K562 (cell line): ENCODE data around the gene TMEM178A. TPM values are rescaled to one million over a fixed set of nuclear protein-coding genes. Genes with fewer than 3 reads are reported as not detected.

Experiments
- ATAC-seq: fragments of 200-7000 bp; cut with Tn5 transposase; 3 replicates; pipeline ENCODE4 v1.9.1; 2020; ENCODE audit warnings: moderate library complexity
- BruUV-seq: library from RNA; stranded (reverse); fragments of 400-500 nt; replicated peaks from 2 replicates; lab custom pipeline; 2021; lab: Mats Ljungman, UMichigan
- CTCF ChIA-PET: fragments of 300-600 bp; formaldehyde crosslinking; extraction: SDS; loops from one replicate; lab custom pipeline; 2021; ENCODE audit warnings: low intra/inter-chr PET ratio; lab: Yijun Ruan, JAX
- POLR2A ChIA-PET: fragments of 300-600, 350-650 bp; sonication (Branson Sonifier 250); formaldehyde crosslinking; extraction: SDS; loops from one replicate; lab custom pipeline; 2021; ENCODE audit warnings: antibody characterized with exemption, inconsistent platforms; lab: Yijun Ruan, JAX
- DNase-seq, 4 experiments: peaks; one replicate each; pipeline versions ENCODE4 v3.0.0 to v3.0.0-alpha.2; 2011 to 2018; ENCODE audit warnings: low spot score in 3 of 4, mixed read lengths in 3 of 4; ENCODE audit errors: extremely low read depth in 1 of 4
- FAIRE-seq: peaks from 2 replicates; lab custom pipeline; 2011; peaks lifted over from hg19 to GRCh38; lab: Jason Lieb, UNC
- H2AFZ ChIP-seq: 2 replicates; pipeline ENCODE4 v1.6.0; 2011; ENCODE audit warnings: low read depth, low read length, control low read depth, inconsistent platforms
- H3K27ac ChIP-seq: fragments of 200-600 bp; 3 replicates; pipeline ENCODE4 v1.8.0; 2011; ENCODE audit warnings: low read depth, mild to moderate bottlenecking, control low read depth, inconsistent platforms, low read length, moderate library complexity, mixed read lengths; ENCODE audit errors: extremely low read depth
- H3K27me3 ChIP-seq, 2 experiments: fragments of 300-600 bp in 1 of 2; 2 replicates in 1 of 2; 3 replicates in 1 of 2; pipeline versions ENCODE4 v1.6.0 to v1.8.0; 2011; ENCODE audit warnings: inconsistent platforms in 2 of 2, low read length in 2 of 2, mild to moderate bottlenecking in 1 of 2, mixed read lengths in 1 of 2, moderate library complexity in 1 of 2; ENCODE audit not compliant: control insufficient read depth in 2 of 2, insufficient read depth in 2 of 2
- H3K36me3 ChIP-seq: fragments of 300-600 bp; 3 replicates; pipeline ENCODE4 v1.8.0; 2011; ENCODE audit warnings: mild to moderate bottlenecking, low read length, inconsistent platforms; ENCODE audit not compliant: control insufficient read depth, insufficient read depth
- H3K4me1 ChIP-seq, 2 experiments: fragments of 200-600 bp in 1 of 2; replicated peaks in 1 of 2; 2 replicates in 1 of 2; 3 replicates in 1 of 2; pipeline versions ENCODE4 v1.5.1 to v1.8.0; 2011; ENCODE audit warnings: inconsistent platforms in 2 of 2, low read length in 2 of 2, mild to moderate bottlenecking in 1 of 2, mixed read lengths in 1 of 2, moderate library complexity in 1 of 2; ENCODE audit not compliant: control insufficient read depth in 2 of 2, insufficient read depth in 2 of 2
- H3K4me2 ChIP-seq: 2 replicates; pipeline ENCODE4 v1.6.1; 2011; ENCODE audit warnings: low read length, control low read depth, inconsistent platforms, mixed read lengths; ENCODE audit not compliant: insufficient read depth
- H3K4me3 ChIP-seq: fragments of 200-600 bp; sonication (generic), shearing (Covaris generic); 2 replicates; pipeline ENCODE4 v1.5.1; 2016; ENCODE audit warnings: control low read depth, inconsistent platforms
- H3K79me2 ChIP-seq: fragments of 200-600 bp; 3 replicates; pipeline ENCODE4 v1.8.0; 2011; ENCODE audit warnings: low read length, inconsistent platforms; ENCODE audit not compliant: control insufficient read depth, insufficient read depth
- H3K9ac ChIP-seq, 2 experiments: 2 replicates each; pipeline versions ENCODE4 v1.6.0 to v1.6.1; 2011; ENCODE audit warnings: low read depth in 2 of 2, low read length in 2 of 2, control low read depth in 1 of 2, inconsistent platforms in 1 of 2, mild to moderate bottlenecking in 1 of 2, mixed read lengths in 1 of 2; ENCODE audit not compliant: insufficient read depth in 1 of 2
- H3K9me1 ChIP-seq: one replicate; pipeline ENCODE4 v1.6.0; 2011; ENCODE audit warnings: inconsistent platforms, mild to moderate bottlenecking, low read length, moderate library complexity; ENCODE audit not compliant: control insufficient read depth, insufficient read depth
- H3K9me3 ChIP-seq: replicated peaks from 2 replicates; pipeline ENCODE4 v1.5.1; 2011; ENCODE audit warnings: low read depth, low read length, inconsistent platforms; ENCODE audit not compliant: control insufficient read depth, insufficient read depth
- H4K20me1 ChIP-seq: replicated peaks from 2 replicates; pipeline ENCODE4 v1.6.1; 2011; ENCODE audit warnings: low read length, inconsistent platforms, mixed read lengths; ENCODE audit not compliant: control insufficient read depth, insufficient read depth
- CEBPG ChIP-seq, 3 experiments: fragments of 200-800 bp in 1 of 3; sonication (Bioruptor generic) in 1 of 3; sonication (generic) in 1 of 3; formaldehyde crosslinking in 1 of 3; IDR thresholded peaks in 2 of 3; conservative IDR thresholded peaks in 1 of 3; 2 replicates each; pipeline versions ENCODE4 v1.6.1 to v1.8.0; 2016 to 2022; ENCODE audit warnings: missing compliant biosample characterization in 2 of 3, missing genetic modification characterization in 2 of 3, mild to moderate bottlenecking in 1 of 3, missing genetic modification reagents in 1 of 3
- EZH2 ChIP-seq: IDR thresholded peaks from 2 replicates; pipeline ENCODE4 v1.6.1; 2012; ENCODE audit warnings: low read depth, mild to moderate bottlenecking, inconsistent platforms, low read length, borderline replicate concordance
- XRCC4 ChIP-seq: IDR thresholded peaks from one replicate; pipeline ENCODE4 v1.6.1; 2011; ENCODE audit not compliant: insufficient read depth, insufficient read length; ENCODE audit errors: extremely low read depth
- ZBTB17 ChIP-seq: fragments of 450-650 bp; formaldehyde crosslinking; IDR thresholded peaks from 2 replicates; pipeline ENCODE4 v1.4.0; 2020; ENCODE audit warnings: mild to moderate bottlenecking
- ZC3H4 ChIP-seq: sonication (generic); formaldehyde crosslinking; IDR thresholded peaks from 2 replicates; pipeline ENCODE4 v1.9.0; 2021; ENCODE audit warnings: missing genetic modification reagents, borderline replicate concordance
- ZSCAN32 ChIP-seq: fragments of 450-650 bp; formaldehyde crosslinking; IDR thresholded peaks from 2 replicates; pipeline ENCODE4 v1.4.0; 2020; ENCODE audit warnings: mild to moderate bottlenecking, moderate library complexity
- WGBS: fragments of 100-300 bp; shearing (Covaris generic); methylation state at CpG from one replicate; pipeline ENCODE4 v1.1.6; 2016; ENCODE audit warnings: low coverage, mixed read lengths; ENCODE audit not compliant: insufficient coverage; ENCODE audit errors: missing lambda C conversion rate; 5-methylcytosine and 5-hydroxymethylcytosine counted together
- in situ Hi-C: fragments of 300-500 bp; cut with MboI; formaldehyde crosslinking; loops from 4 replicates; pipeline ENCODE4 v1.15.0; 2018; ENCODE audit warnings: inconsistent platforms, mixed read lengths
- intact Hi-C: fragments of 100-400 bp; cut with micrococcal nuclease; formaldehyde crosslinking; loops from 2 replicates; pipeline ENCODE4 v1.14.2; 2022
- polyA plus RNA-seq, 8 experiments: library from polyadenylated mRNA; depleted of rRNA in 4 of 8; stranded (reverse) in 5 of 8; unstranded in 3 of 8; fragments of >200 nt; fragmentation: Nextera tagmentation in 2 of 8; fragmentation: Illumina TruSeq in 1 of 8; extraction: Ambion mirVana in 2 of 8; extraction: Trizol in 1 of 8; gene quantifications; 2 replicates each; pipeline versions ENCODE4 v1.2.1 to v1.2.3, GENCODE V29; 2011 to 2014; ENCODE audit warnings: inconsistent platforms in 1 of 8, missing spikeins in 1 of 8
- total RNA-seq, 7 experiments: library from RNA; depleted of rRNA in 6 of 7; stranded (reverse); fragments of >200 nt in 6 of 7; fragmentation: Illumina TruSeq in 2 of 7; extraction: Trizol in 2 of 7; gene quantifications; 2 replicates each; pipeline versions ENCODE4 v1.2.1 to v1.2.3, GENCODE V29; 2011 to 2021; ENCODE audit warnings: low replicate concordance in 1 of 7
- TF ChIP-seq, protein P1 (sequence below): sonication (generic); formaldehyde crosslinking; IDR thresholded peaks from 2 replicates; pipeline ENCODE4 v1.8.0; 2022; ENCODE audit warnings: mild to moderate bottlenecking, missing genetic modification reagents
- TF ChIP-seq, protein P2 (sequence below), 2 experiments: fragments of 450-650 bp; IDR thresholded peaks; 2 replicates each; pipeline ENCODE4 v1.6.1; 2016; ENCODE audit warnings: mild to moderate bottlenecking in 2 of 2, borderline replicate concordance in 1 of 2, low read depth in 1 of 2, moderate library complexity in 1 of 2

The TMEM178A gene
- total and polyA plus RNA-seq, 9 of the 15 experiments (the other 6 are each of a cell fraction or from before 2014, with no cell fraction given), result 0.04 to 0.17 TPM; not detected in 7

DNA sequence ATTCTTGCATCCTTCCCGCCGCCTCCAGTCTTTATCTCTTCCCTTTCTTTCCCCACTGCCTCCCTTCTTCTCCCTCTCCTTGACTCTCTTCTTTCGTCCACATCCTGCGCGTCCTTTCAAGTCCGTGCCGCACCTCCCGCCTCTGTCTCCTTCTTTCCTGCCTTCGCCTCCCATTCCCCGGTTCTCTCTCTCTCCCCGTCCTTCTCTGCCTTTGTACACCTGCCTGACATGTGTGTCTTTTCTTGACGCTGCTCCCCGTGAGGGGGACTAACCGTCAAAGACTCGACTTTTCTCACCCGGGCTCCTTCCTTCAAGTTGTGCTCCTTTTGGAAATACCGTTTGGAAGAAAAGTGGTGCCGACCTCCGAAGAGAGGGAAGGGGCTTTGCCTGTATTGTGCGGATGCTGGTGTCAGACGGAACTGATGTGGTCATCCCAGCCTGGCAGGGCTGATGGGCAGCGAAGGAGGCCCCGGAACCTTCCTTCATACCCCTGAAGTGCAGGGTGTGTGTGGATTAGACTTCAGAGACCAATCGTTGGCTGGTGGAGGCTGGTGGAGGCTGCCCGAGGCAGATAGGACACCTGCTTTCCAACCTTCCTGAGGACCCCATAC is 879 bp downstream of the TMEM178A start:
- in situ Hi-C loops, result no loop called here
- no peak overlapping the region for H2AFZ ChIP-seq
- no peak overlapping the region for H3K9ac ChIP-seq
- H3K27ac ChIP-seq, result no peak overlapping the region
- intact Hi-C loops, result no loop called here
- no peak for DNase-seq
- H3K9me1 ChIP-seq, result no peaks in the 10 kb centered on the region
- 13% methylated on average over 19 of the region's 25 CpGs for WGBS
- CTCF ChIA-PET, result no interaction called here
- no peaks in the 10 kb centered on the region for H3K79me2 ChIP-seq
- H4K20me1 ChIP-seq, result no peaks in the 10 kb centered on the region; the same call in 1 of the 2 replicates
- TF ChIP-seq EZH2 (0 out of 2 replicates have a peak, but pooled peaks have one; percentile 59), CEBPG (CRISPR knock-in tag; IDR thresholded peaks at IDR 0.05) (no peak), CEBPG (tag; conservative IDR thresholded peaks at IDR 0.05 in 1 of 2, IDR thresholded peaks at IDR 0.05 in 1 of 2) (no peak), ZC3H4 (CRISPR knock-in tag) (no peak), XRCC4 (no peak), ZSCAN32 (CRISPR knock-in tag) (no peak), ZBTB17 (CRISPR knock-in tag) (no peak)
- TF ChIP-seq, protein P1, sequence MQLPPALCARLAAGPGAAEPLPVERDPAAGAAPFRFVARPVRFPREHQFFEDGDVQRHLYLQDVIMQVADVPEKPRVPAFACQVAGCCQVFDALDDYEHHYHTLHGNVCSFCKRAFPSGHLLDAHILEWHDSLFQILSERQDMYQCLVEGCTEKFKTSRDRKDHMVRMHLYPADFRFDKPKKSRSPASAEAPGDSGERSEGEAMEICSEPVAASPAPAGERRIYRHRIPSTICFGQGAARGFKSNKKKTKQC (CRISPR knock-in tag), result no peak
- TF ChIP-seq, protein P2, sequence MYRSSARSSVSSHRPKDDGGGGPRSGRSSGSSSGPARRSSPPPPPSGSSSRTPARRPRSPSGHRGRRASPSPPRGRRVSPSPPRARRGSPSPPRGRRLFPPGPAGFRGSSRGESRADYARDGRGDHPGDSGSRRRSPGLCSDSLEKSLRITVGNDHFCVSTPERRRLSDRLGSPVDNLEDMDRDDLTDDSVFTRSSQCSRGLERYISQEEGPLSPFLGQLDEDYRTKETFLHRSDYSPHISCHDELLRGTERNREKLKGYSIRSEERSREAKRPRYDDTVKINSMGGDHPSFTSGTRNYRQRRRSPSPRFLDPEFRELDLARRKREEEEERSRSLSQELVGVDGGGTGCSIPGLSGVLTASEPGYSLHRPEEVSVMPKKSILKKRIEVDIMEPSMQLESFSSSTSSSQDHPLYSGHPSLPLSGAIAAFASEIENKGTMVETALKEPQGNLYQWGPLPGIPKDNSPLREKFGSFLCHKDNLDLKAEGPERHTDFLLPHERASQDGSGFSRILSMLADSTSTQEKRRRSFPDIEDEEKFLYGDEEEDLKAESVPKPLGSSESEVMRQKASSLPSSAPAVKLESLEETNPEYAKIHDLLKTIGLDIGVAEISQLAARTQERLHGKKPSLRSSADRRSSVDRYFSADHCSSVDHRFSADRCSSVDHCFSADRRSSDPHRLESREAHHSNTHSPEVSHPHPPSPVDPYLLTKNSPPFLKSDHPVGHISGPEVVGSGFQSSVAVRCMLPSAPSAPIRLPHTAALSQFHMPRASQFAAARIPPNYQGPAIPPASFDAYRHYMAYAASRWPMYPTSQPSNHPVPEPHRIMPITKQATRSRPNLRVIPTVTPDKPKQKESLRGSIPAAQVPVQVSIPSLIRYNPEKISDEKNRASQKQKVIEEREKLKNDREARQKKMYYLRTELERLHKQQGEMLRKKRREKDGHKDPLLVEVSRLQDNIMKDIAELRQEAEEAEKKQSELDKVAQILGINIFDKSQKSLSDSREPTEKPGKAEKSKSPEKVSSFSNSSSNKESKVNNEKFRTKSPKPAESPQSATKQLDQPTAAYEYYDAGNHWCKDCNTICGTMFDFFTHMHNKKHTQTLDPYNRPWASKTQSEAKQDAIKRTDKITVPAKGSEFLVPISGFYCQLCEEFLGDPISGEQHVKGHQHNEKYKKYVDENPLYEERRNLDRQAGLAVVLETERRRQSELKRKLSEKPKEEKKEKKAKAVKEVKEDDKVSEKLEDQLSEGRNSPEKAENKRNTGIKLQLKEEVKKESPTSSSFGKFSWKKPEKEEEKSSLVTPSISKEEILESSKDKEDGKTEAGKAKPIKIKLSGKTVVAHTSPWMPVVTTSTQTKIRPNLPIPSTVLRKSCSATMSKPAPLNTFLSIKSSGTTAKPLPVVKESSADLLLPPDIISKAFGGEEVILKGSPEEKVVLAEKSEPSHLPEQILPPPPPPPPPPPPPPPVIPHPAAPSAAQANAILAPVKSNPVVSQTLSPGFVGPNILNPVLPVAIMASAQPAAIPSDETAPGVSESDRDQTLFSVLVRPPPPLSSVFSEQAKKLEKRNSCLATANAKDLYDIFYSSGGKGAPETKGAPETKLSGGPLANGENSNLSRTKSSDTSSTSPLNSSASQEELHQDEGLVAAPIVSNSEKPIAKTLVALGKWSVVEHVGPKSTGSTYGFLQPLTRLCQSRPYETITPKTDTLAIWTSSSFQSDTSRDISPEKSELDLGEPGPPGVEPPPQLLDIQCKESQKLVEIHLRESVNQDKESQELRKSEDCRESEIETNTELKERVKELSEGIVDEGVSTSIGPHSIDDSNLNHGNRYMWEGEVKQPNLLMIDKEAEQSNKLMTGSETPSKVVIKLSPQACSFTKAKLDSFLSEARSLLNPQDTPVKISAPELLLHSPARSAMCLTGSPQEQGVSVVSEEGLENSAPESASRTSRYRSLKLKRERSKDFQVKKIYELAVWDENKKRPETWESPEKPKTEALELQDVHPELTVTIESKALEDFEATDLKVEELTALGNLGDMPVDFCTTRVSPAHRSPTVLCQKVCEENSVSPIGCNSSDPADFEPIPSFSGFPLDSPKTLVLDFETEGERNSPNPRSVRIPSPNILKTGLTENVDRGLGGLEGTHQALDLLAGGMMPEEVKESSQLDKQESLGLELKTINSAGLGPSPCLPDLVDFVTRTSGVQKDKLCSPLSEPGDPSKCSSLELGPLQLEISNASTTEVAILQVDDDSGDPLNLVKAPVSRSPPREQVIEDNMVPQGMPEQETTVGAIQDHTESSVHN (IDR thresholded peaks at IDR 0.05; ENCODE audit: borderline replicate concordance in 1 of 2, low read depth in 1 of 2), result no peak
- H3K4me2 ChIP-seq, result no peak overlapping the region
- ATAC-seq, result no peak
- no peaks in the 10 kb centered on the region for H3K36me3 ChIP-seq
- POLR2A ChIA-PET, result no interaction called here
- BruUV-seq, result no TSS peak
- FAIRE-seq, result no peak
- H3K27me3 ChIP-seq, result peaks cover 25 to 26% of the 10 kb centered on the region in 2 experiments; a peak in 4 of 5 replicates
- H3K4me3 ChIP-seq, result no peak overlapping the region
- H3K4me1 ChIP-seq, result peaks cover 0 to 8% of the 10 kb centered on the region in 2 experiments; a peak in 1 of 5 replicates
- no peaks in the 10 kb centered on the region for H3K9me3 ChIP-seq
